GM21619 (cell line): ENCODE results near the gene PGR.

ENCODE experiments used
- ATAC-seq: cut with Tn5 transposase; IDR thresholded peaks from one replicate; pipeline ENCODE4 v1.9.1; 2021; ENCODE audit not compliant: unreplicated experiment

The PGR gene

GRCh38 chr11:101083335-101083734 lies 46.3 kb downstream of the PGR start:
- no peak for ATAC-seq

GRCh38 chr11:101082813-101083212 lies 46.8 kb downstream of the PGR start:
- ATAC-seq: no peak

- ATAC-seq: no peak
These were observed 65.9 kb downstream of the PGR start for GRCh38 chr11:101063706-101064105.

- ATAC-seq: no peak
These were observed 68.0 kb downstream of the PGR start for GRCh38 chr11:101061606-101062005.

GRCh38 chr11:101059331-101059730 lies 70.3 kb downstream of the PGR start:
- ATAC-seq: no peak

GRCh38 chr11:101053492-101053891 lies 76.1 kb downstream of the PGR start:
- no peak for ATAC-seq

- ATAC-seq: no peak
These were observed 77.9 kb downstream of the PGR start for GRCh38 chr11:101051677-101052076.

GRCh38 chr11:101049813-101050212 lies 79.8 kb downstream of the PGR start:
- no peak for ATAC-seq

GRCh38 chr11:101049123-101049522 lies 80.5 kb downstream of the PGR start:
- ATAC-seq: no peak

GRCh38 chr11:101048479-101048878 lies 81.1 kb downstream of the PGR start:
- ATAC-seq: no peak

GRCh38 chr11:101046947-101047346 lies 82.7 kb downstream of the PGR start:
- ATAC-seq: no peak

- no peak for ATAC-seq
These were observed 84.2 kb downstream of the PGR start for GRCh38 chr11:101045415-101045814.

GRCh38 chr11:101043940-101044339 lies 85.7 kb downstream of the PGR start:
- no peak for ATAC-seq

- ATAC-seq: no peak
These were observed 93.7 kb downstream of the PGR start for GRCh38 chr11:101035872-101036271.

GRCh38 chr11:101034076-101034475 lies 95.5 kb downstream of the PGR start:
- ATAC-seq: no peak

- ATAC-seq: no peak
These were observed 96.6 kb downstream of the PGR start for GRCh38 chr11:101032991-101033390.

- no peak for ATAC-seq
These were observed 97.9 kb downstream of the PGR start for GRCh38 chr11:101031713-101032112.

GRCh38 chr11:101030692-101031091 lies 98.9 kb downstream of the PGR start:
- ATAC-seq: no peak

- no peak for ATAC-seq
These were observed 99.6 kb downstream of the PGR start for GRCh38 chr11:101030015-101030414.

GRCh38 chr11:101028644-101029043 lies 101.0 kb downstream of the PGR start:
- ATAC-seq: no peak

- ATAC-seq: no peak
These were observed 107.4 kb downstream of the PGR start for GRCh38 chr11:101022256-101022655.

GRCh38 chr11:101019870-101020269 lies 109.7 kb downstream of the PGR start:
- ATAC-seq: no peak

- no peak for ATAC-seq
These were observed 114.9 kb downstream of the PGR start for GRCh38 chr11:101014600-101015285.
